HG03039 (cell line): ENCODE data around the gene SSC5D.
"Not testable (repeated sequence)": the region's sequence is repeated elsewhere in the genome, so short reads cannot be mapped to it uniquely, and the experiment has no call there.

Experiments
- ATAC-seq: cut with Tn5 transposase; IDR thresholded peaks from one replicate; pipeline ENCODE4 v1.9.1; 2021; ENCODE audit warnings: mild to moderate bottlenecking, moderate library complexity; ENCODE audit not compliant: unreplicated experiment

The SSC5D gene

GRCh38 chr19:55502197-55502952 is 14.1 kb downstream of the SSC5D start:
- no peak for ATAC-seq

DNA sequence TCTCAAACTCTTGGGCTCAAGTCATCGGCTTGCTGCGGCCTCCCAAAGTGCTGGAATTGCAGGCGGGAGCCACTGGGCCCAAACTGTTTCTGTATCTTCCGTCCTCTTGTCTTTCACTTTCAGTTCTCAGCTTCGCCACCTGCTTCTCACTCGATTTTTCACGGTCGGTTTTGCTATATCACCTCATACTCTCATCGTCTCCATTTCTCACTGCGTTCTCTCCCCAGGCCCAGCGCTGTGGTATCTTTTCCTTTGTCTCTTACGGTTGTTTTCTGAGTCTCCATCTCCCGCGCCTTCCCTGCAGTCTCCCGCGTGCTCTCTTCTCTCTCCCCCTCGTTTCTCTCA is 14.9 kb downstream of the SSC5D start:
- ATAC-seq: no peak

DNA sequence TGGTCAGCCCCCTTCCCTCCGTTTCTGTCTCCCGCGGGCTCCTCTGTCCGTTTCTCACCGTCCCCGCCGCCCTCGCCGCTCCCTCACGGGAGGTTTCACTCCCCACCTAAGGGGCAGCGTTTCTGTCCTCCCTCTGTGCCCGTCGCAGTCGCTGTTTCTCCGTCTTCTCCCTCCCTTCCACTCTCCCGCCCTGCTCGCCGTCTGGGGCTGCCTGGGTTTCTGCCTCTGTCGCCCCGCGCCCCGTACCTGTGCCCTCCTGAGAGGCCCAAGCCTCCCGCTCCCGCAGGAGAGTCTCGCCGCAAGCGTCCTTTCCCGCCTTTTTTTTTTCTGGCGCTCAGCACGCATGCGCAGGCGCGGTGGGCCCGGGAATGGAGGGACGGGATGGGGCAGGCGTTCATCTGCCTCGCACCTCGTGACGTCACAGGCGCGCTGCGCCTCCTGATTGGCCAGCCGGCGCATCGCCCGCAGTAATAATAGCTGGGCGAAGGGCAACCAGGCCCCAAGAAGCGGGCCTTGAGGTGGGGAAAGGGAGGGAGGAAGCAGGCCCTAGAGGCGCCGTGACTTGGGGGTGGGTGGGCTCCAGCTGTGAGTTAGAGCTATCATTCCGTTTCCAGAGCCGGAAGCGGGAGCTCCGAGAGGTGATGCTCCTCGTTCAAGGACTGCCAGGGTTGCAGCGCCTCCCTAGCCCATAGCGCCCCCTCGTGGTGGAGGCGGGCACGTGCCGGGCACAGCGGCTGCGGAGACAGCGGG is 15.4 kb downstream of the SSC5D start:
- peak; percentile 88 for ATAC-seq

GRCh38 chr19:55504252-55504603 is 16.0 kb downstream of the SSC5D start:
- no peak for ATAC-seq

GRCh38 chr19:55504981-55505380 is 16.7 kb downstream of the SSC5D start:
- no peak for ATAC-seq

DNA sequence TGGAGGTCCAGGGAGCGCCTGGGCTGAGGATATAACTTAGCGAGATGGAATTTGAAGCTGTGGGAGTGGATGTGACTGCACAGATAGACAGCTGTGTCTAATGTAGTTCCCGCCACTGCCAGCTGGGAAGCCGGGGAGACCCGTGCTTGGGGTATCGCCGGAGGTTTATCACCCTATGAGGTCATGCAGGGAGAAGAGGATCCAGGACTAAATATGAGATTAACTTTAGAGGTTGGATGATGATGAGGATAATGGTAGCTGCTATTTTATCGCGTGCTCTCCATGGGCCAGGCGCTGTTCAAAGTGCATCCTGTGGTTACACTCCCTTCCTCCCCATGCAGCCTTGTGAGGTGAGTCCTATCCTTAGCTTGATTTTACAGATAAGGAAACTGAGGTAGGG is 19.9 kb downstream of the SSC5D start:
- no peak for ATAC-seq

- peak; percentile 94 for ATAC-seq
Measured at GRCh38 chr19:55516878-55517620, 28.8 kb downstream of the SSC5D start.

DNA sequence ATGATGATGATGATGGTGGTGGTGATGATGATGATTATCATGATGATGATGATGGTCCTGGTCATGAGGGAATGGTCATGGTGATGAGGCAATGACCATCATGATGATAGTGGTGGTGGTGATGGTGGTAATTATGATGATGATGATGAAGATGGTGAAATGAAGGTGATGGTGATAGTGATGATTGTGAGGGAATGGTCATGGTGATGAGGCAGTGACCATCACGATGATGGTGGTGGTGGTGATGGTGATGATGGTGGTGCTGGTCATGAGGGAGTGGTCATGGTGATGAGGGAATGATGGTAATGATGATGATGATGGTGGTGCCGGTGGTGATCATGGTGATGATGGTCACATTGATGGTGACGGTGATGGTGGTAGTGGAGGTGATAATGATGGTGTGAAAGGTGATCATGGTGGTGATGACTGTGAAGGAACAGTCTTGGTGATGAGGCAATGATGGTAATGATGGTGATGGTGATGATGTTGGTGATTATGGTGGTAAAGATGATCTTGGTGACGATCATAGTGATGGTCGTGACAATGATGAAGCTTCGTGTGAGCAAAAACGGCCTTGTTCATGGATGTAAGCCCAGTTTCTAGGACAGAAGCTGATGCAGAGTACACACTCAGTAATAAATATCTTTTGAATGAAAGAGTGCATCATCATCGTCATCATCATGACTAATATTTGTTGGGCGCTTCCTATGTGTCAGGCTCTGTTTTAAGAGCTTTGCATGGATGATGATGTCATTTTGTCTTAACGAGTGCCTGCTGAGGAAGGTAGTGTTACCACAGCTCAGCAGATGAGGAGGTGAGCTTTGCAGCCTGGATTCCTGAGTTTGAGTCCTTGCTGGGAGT is 31.4 kb downstream of the SSC5D start:
- ATAC-seq: no peak

DNA sequence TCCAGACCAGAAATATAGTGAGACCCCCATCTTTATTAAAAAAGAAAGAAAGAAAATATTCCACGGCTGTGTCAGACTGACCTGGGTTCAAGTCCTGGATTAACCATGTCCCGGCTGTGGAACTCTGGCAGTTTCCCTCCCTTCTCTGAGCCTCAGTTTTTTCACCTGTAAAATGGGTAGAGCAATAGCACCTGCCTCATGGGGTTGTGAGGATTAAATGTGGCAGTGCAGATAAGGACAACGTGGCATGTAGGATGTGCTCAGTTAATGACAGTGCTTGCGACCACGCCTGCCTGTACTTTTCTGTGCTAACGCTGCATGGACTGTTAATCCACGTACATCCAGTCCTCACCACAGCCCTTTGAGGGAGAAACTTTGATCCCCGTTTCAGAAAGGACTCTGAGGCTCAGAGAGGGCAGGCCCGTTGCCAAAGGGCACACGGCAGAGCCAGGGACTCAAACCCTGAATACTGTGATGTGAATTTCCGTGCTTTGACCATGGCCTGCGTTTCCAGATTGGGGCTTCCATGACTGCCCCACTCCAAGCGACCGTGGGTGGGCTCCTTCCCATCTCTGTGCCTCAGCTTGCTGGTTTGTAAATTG is 32.6 kb downstream of the SSC5D start:
- no peak for ATAC-seq

- ATAC-seq: no peak
Measured at GRCh38 chr19:55525289-55526101, 37.3 kb downstream of the SSC5D start.

DNA sequence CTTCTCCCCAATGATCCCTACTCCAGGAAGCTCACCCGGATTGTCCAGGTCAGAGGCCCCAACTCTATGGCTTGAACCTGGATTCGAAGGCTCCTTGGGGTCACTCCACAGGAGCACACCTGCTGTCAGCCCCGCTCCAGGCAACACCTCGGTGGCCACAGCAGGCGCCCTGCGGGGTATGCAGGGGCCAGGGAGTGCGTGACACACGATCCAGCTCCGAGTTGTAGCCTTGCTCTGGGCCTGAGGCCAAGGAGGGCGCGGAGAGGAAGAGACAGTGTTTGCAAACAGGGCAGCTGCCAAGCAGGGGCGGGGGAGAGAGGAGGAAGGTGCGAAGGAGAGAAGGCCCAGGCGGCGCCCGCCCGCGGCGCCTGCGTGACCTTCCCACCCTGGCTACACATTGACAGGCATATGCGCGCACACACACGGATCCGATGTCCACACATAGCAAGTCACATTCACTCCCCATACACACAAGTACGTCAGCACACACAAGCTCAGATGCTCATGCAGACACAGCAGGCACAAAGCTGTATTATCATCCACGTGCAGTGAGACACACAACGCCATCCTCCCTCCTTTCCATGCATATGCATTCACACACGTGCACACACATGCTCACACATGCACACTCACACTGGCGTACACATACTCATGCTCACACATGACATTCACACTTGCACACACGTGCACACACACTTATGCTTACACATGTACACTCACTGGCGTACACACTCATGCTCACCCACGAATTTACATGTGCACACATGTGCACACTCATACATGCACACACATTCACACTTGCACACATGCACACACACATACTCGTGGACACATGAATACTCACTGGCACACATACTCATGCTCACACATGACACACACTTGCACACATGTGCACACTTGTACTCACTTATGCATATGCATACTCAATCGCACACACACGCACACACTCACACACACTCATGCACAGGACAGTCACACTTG is 38.3 kb downstream of the SSC5D start:
- ATAC-seq: no peak

- ATAC-seq: no peak
Measured at GRCh38 chr19:55527197-55528029, 39.2 kb downstream of the SSC5D start.

- ATAC-seq: no peak
Measured at GRCh38 chr19:55528030-55528803, 40.0 kb downstream of the SSC5D start.

- no peak for ATAC-seq
Measured at GRCh38 chr19:55529636-55530234, 41.5 kb downstream of the SSC5D start.

DNA sequence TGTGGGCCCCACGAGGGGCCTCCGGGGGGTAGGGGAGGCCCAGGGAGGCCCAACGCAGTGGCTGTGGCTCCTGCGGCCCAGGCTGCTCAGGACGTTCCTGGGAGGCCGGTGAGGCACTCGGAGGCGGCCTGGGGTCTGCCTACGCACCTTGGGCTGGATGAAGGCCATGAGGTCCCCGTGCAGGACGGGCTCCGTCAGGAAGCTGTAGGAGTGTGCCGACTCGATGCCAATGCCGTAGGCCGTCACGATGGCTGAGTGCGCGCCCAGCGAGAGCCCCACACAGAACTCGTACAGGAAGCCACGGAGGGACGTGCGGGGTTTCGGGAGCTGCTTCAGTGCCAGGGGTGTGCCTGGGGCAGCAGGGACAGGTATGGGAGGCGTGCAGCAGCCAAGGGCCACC is 42.8 kb downstream of the SSC5D start:
- no peak for ATAC-seq

DNA sequence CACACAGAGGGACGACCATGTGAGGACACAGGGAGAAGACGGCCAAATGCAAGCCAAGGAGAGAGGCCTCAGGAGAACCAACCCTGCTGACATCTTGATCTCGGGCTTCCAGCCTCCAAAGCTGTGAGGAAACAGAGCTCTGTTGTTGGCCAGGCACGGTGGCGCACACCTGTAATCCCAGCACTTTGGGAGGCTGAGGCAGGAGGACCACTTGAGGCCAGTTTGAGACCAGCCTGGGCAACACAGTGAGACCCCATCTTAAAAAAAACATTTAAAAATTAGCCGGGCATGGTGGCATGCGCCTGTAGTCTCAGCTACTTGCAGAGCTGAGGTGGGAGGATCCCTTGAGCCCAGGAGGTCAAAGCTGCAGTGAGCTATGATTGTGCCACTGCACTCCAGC is 46.0 kb downstream of the SSC5D start:
- not testable (repeated sequence) for ATAC-seq
